ENCODE data around the gene MACF1. TPM values are rescaled to one million over a fixed set of nuclear protein-coding genes. Genes with fewer than 3 reads are reported as not detected.

MACF1 gene
- total and polyA plus RNA-seq, 2 of the 13 experiments (the other 11 are each of a cell fraction or from before 2014, with no cell fraction given) = 36.7 to 65.4 TPM

DNA sequence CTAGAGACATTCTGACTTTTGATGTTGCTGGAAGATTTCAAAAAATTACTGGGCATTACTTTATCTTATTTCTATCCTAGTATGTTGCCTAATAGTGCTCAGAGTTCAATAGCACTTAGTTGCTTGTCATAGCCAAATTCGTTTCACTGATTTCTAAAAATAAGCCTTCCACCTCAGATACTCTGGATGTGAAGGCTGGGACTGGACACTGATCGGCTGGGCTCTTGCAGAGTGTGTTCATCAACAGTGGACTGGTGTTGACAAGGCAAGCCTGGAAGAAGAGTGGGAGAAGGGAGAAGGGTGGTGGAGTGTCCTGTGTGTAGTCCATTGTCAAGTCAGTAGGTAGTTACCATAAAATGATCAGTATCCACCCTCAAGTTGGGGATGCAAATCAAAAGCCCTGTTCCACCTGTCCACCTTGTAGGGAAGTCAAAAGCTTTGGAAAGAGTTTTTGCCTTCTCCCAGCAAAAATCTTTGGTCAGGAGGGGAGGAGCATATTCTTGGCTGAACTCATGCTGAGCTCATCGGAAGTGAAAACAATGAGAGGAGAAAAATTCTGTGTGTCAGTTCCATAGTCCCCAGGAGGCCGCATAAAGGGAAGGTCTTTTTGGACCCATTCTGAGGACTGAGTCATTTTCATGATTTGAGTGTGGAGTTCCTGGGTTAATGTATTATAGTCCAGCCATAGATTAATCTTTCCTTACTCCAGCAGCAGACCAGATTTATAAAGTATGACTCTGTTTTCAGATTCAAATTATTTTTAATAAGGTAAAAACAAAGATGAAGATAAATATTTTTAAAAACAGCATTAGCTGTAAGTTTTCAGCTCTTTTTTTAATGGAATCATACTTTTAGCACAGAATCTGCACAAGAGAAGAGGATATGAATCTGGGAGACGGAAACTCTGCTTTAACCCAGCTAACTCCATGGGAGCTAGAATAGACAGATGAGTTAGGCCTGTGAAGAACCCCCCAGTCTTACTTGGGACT, 187.5 kb downstream of the MACF1 start (continued):
- TF ChIP-seq, protein P1, sequence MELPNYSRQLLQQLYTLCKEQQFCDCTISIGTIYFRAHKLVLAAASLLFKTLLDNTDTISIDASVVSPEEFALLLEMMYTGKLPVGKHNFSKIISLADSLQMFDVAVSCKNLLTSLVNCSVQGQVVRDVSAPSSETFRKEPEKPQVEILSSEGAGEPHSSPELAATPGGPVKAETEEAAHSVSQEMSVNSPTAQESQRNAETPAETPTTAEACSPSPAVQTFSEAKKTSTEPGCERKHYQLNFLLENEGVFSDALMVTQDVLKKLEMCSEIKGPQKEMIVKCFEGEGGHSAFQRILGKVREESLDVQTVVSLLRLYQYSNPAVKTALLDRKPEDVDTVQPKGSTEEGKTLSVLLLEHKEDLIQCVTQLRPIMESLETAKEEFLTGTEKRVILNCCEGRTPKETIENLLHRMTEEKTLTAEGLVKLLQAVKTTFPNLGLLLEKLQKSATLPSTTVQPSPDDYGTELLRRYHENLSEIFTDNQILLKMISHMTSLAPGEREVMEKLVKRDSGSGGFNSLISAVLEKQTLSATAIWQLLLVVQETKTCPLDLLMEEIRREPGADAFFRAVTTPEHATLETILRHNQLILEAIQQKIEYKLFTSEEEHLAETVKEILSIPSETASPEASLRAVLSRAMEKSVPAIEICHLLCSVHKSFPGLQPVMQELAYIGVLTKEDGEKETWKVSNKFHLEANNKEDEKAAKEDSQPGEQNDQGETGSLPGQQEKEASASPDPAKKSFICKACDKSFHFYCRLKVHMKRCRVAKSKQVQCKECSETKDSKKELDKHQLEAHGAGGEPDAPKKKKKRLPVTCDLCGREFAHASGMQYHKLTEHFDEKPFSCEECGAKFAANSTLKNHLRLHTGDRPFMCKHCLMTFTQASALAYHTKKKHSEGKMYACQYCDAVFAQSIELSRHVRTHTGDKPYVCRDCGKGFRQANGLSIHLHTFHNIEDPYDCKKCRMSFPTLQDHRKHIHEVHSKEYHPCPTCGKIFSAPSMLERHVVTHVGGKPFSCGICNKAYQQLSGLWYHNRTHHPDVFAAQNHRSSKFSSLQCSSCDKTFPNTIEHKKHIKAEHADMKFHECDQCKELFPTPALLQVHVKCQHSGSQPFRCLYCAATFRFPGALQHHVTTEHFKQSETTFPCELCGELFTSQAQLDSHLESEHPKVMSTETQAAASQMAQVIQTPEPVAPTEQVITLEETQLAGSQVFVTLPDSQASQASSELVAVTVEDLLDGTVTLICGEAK (IDR thresholded peaks at IDR 0.05) = no peak
- TF ChIP-seq, protein P1 (CRISPR knock-in tag; IDR thresholded peaks at IDR 0.05) = no peak
- TF ChIP-seq, protein P2, sequence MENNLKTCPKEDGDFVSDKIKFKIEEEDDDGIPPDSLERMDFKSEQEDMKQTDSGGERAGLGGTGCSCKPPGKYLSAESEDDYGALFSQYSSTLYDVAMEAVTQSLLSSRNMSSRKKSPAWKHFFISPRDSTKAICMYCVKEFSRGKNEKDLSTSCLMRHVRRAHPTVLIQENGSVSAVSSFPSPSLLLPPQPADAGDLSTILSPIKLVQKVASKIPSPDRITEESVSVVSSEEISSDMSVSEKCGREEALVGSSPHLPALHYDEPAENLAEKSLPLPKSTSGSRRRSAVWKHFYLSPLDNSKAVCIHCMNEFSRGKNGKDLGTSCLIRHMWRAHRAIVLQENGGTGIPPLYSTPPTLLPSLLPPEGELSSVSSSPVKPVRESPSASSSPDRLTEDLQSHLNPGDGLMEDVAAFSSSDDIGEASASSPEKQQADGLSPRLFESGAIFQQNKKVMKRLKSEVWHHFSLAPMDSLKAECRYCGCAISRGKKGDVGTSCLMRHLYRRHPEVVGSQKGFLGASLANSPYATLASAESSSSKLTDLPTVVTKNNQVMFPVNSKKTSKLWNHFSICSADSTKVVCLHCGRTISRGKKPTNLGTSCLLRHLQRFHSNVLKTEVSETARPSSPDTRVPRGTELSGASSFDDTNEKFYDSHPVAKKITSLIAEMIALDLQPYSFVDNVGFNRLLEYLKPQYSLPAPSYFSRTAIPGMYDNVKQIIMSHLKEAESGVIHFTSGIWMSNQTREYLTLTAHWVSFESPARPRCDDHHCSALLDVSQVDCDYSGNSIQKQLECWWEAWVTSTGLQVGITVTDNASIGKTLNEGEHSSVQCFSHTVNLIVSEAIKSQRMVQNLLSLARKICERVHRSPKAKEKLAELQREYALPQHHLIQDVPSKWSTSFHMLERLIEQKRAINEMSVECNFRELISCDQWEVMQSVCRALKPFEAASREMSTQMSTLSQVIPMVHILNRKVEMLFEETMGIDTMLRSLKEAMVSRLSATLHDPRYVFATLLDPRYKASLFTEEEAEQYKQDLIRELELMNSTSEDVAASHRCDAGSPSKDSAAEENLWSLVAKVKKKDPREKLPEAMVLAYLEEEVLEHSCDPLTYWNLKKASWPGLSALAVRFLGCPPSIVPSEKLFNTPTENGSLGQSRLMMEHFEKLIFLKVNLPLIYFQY (CRISPR knock-in tag; IDR thresholded peaks at IDR 0.05; ENCODE audit: borderline replicate concordance) = peak; percentile 39; the same call in 1 of the 2 replicates
- TF ChIP-seq PRPF4 (IDR thresholded peaks at IDR 0.05; ENCODE audit: low read depth, low read length, poor library complexity, severe bottlenecking) (no peak), MAFK (conservative IDR thresholded peaks at IDR 0.05 in 1 of 2, IDR thresholded peaks at IDR 0.05 in 1 of 2; ENCODE audit: low read length in 2 of 2) (peak; percentile 25 to 58; a peak in 3 of 4 replicates), PAF1 (CRISPR knock-in tag; IDR thresholded peaks at IDR 0.05) (no peak), PHF5A (CRISPR knock-in tag; IDR thresholded peaks at IDR 0.05; ENCODE audit: low read depth, unreplicated experiment) (no peak), ZNF781 (CRISPR knock-in tag; IDR thresholded peaks at IDR 0.05; ENCODE audit: borderline replicate concordance, not compliant biosample characterization) (no peak), HES4 (CRISPR knock-in tag; IDR thresholded peaks at IDR 0.05; ENCODE audit: borderline replicate concordance) (no peak), ZNF235 (CRISPR knock-in tag; IDR thresholded peaks at IDR 0.05; ENCODE audit: borderline replicate concordance) (no peak)
- TF ChIP-seq, protein P3, sequence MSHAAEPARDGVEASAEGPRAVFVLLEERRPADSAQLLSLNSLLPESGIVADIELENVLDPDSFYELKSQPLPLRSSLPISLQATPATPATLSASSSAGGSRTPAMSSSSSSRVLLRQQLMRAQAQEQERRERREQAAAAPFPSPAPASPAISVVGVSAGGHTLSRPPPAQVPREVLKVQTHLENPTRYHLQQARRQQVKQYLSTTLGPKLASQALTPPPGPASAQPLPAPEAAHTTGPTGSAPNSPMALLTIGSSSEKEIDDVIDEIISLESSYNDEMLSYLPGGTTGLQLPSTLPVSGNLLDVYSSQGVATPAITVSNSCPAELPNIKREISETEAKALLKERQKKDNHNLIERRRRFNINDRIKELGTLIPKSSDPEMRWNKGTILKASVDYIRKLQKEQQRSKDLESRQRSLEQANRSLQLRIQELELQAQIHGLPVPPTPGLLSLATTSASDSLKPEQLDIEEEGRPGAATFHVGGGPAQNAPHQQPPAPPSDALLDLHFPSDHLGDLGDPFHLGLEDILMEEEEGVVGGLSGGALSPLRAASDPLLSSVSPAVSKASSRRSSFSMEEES (CRISPR knock-in tag; IDR thresholded peaks at IDR 0.05) = no peak

Data from HepG2 (cell line).